RWPE2 (cell line): ENCODE measurements around the gene CGNL1.

Experiments
- ATAC-seq: fragments of 200-7000 bp; cut with Tn5 transposase; 3 replicates; pipeline ENCODE4 v1.9.1; 2021; ENCODE audit warnings: low read depth
- DNase-seq: peaks from one replicate; pipeline ENCODE4 v3.0.0-alpha.2; 2020; ENCODE audit warnings: low spot score
- H3K27ac ChIP-seq: fragments of 450-650 bp; 2 replicates; pipeline ENCODE4 v1.5.1; 2017; ENCODE audit warnings: mild to moderate bottlenecking; ENCODE audit not compliant: poor library complexity, severe bottlenecking
- H3K27me3 ChIP-seq: fragments of 250-450 bp; sonication (Bioruptor Pico); 2 replicates; pipeline ENCODE4 v1.5.1; 2021; ENCODE audit warnings: mild to moderate bottlenecking, moderate library complexity; ENCODE audit not compliant: insufficient read depth, poor library complexity, severe bottlenecking
- H3K36me3 ChIP-seq: fragments of 250-450 bp; sonication (Bioruptor Pico); 2 replicates; pipeline ENCODE4 v1.5.1; 2020; ENCODE audit warnings: low read depth, mild to moderate bottlenecking, moderate library complexity
- H3K4me1 ChIP-seq: fragments of 250-450 bp; sonication (Bioruptor Pico); 2 replicates; pipeline ENCODE4 v1.5.1; 2021; ENCODE audit warnings: mild to moderate bottlenecking, moderate library complexity; ENCODE audit not compliant: insufficient read depth, poor library complexity, severe bottlenecking
- H3K4me3 ChIP-seq: fragments of 250-450 bp; sonication (Bioruptor Pico); 2 replicates; pipeline ENCODE4 v1.5.1; 2021; ENCODE audit warnings: mild to moderate bottlenecking, moderate library complexity; ENCODE audit not compliant: severe bottlenecking
- H3K9me3 ChIP-seq: fragments of 250-450 bp; sonication (Bioruptor Pico); 2 replicates; pipeline ENCODE4 v1.5.1; 2021; ENCODE audit warnings: mild to moderate bottlenecking, moderate library complexity; ENCODE audit not compliant: severe bottlenecking
- CTCF ChIP-seq: fragments of 450-650 bp; IDR thresholded peaks from one replicate; pipeline ENCODE4 v1.5.1; 2017; ENCODE audit warnings: mild to moderate bottlenecking, moderate library complexity; ENCODE audit not compliant: poor library complexity, severe bottlenecking

CGNL1 gene

GRCh38 chr15:57373882-57374276 is 2.4 kb upstream of the CGNL1 start:
- no peaks in the 10 kb centered on the region for H3K36me3 ChIP-seq
- no peak for TF ChIP-seq CTCF
- H3K4me3 ChIP-seq: no peak overlapping the region
- H3K27me3 ChIP-seq: peaks cover 18% of the 10 kb centered on the region
- no peaks in the 10 kb centered on the region for H3K4me1 ChIP-seq
- no peak overlapping the region for H3K27ac ChIP-seq
- H3K9me3 ChIP-seq: no peaks in the 10 kb centered on the region
- ATAC-seq: no peak
- no peak for DNase-seq

GRCh38 chr15:57376696-57377477 is 582 bp downstream of the CGNL1 start:
- H3K9me3 ChIP-seq: no peaks in the 10 kb centered on the region
- H3K4me1 ChIP-seq: no peaks in the 10 kb centered on the region
- peak overlapping the region; percentile 49 for H3K4me3 ChIP-seq
- peak; percentile 45 for ATAC-seq
- TF ChIP-seq CTCF: no peak
- no peak for DNase-seq
- H3K27me3 ChIP-seq: peaks cover 18% of the 10 kb centered on the region
- no peak overlapping the region for H3K27ac ChIP-seq
- no peaks in the 10 kb centered on the region for H3K36me3 ChIP-seq

- Histone ChIP-seq H3K9me3 (no peaks in the 10 kb centered on the region), H3K27me3 (peaks cover 18% of the 10 kb centered on the region), H3K4me1 (no peaks in the 10 kb centered on the region), H3K36me3 (no peaks in the 10 kb centered on the region), H3K27ac (no peak overlapping the region), H3K4me3 (no peak overlapping the region)
- DNase-seq: no peak
- peak; percentile 40 for TF ChIP-seq CTCF
- ATAC-seq: peak; percentile 57
These were observed 1.2 kb downstream of the CGNL1 start for GRCh38 chr15:57377478-57377847.

- Histone ChIP-seq H3K4me3 (no peak overlapping the region), H3K9me3 (no peaks in the 10 kb centered on the region), H3K36me3 (no peaks in the 10 kb centered on the region), H3K27ac (no peak overlapping the region), H3K4me1 (no peaks in the 10 kb centered on the region), H3K27me3 (peaks cover 18% of the 10 kb centered on the region)
- no peak for TF ChIP-seq CTCF
- ATAC-seq (no peak), DNase-seq (no peak)
These were observed 3.2 kb downstream of the CGNL1 start for GRCh38 chr15:57379487-57379886.

- DNase-seq (no peak), ATAC-seq (no peak)
- H3K4me1 ChIP-seq: no peaks in the 10 kb centered on the region
These were observed 4.5 kb downstream of the CGNL1 start for GRCh38 chr15:57380854-57381253.

More at GRCh38 chr15:57380854-57381253, 4.5 kb downstream of the CGNL1 start:
- no peaks in the 10 kb centered on the region for H3K36me3 ChIP-seq
- peaks cover 13% of the 10 kb centered on the region for H3K27me3 ChIP-seq
- no peak overlapping the region for H3K27ac ChIP-seq
- no peaks in the 10 kb centered on the region for H3K9me3 ChIP-seq
- TF ChIP-seq CTCF: no peak
- no peak overlapping the region for H3K4me3 ChIP-seq
